OCI-LY1 (cell line): ENCODE results near the gene ZNF514.

Experiments used
- H2AFZ ChIP-seq: fragments of 200-600 bp; sonication (generic), shearing (Covaris generic); 2 replicates; pipeline ENCODE4 v1.6.0; 2014; ENCODE audit warnings: antibody characterized with exemption, mild to moderate bottlenecking, low read length
- H3F3A ChIP-seq: fragments of 200-600 bp; sonication (generic), shearing (Covaris generic); 2 replicates; pipeline ENCODE4 v1.6.0; 2014; ENCODE audit warnings: mild to moderate bottlenecking, antibody characterized with exemption, low read length, moderate library complexity; ENCODE audit not compliant: insufficient read depth
- H3K27ac ChIP-seq: fragments of 200-600 bp; sonication (generic); 2 replicates; pipeline ENCODE4 v1.5.1; 2014; ENCODE audit warnings: low read length, mixed run types, mild to moderate bottlenecking, low read depth; ENCODE audit not compliant: poor library complexity, severe bottlenecking
- H3K27me3 ChIP-seq: fragments of 200-600 bp; sonication (generic); 2 replicates; pipeline ENCODE4 v1.6.0; 2014; ENCODE audit warnings: antibody characterized with exemption, mild to moderate bottlenecking, low read length, moderate library complexity; ENCODE audit not compliant: insufficient read depth
- H3K36me3 ChIP-seq: fragments of 200-600 bp; sonication (generic); 2 replicates; pipeline ENCODE4 v1.6.1; 2014; ENCODE audit warnings: mild to moderate bottlenecking, antibody characterized with exemption, low read length, moderate library complexity, mixed read lengths; ENCODE audit not compliant: insufficient read depth
- H3K4me1 ChIP-seq: fragments of 200-600 bp; sonication (generic); 2 replicates; pipeline ENCODE4 v1.5.1; 2014; ENCODE audit warnings: mild to moderate bottlenecking, low read length, moderate library complexity; ENCODE audit not compliant: insufficient read depth, severe bottlenecking
- H3K4me2 ChIP-seq: fragments of 200-600 bp; sonication (generic), shearing (Covaris generic); 2 replicates; pipeline ENCODE4 v1.6.1; 2014; ENCODE audit warnings: low read length
- H3K4me3 ChIP-seq: fragments of 200-600 bp; sonication (generic); 2 replicates; pipeline ENCODE4 v1.5.1; 2014; ENCODE audit warnings: low read length, low read depth, mild to moderate bottlenecking, mixed read lengths; ENCODE audit not compliant: poor library complexity, severe bottlenecking
- H3K79me2 ChIP-seq: fragments of 200-600 bp; shearing (Covaris generic); 2 replicates; pipeline ENCODE4 v1.6.1; 2016; ENCODE audit warnings: mixed run types, low read length, mixed read lengths; ENCODE audit not compliant: insufficient read depth
- H3K9ac ChIP-seq: fragments of 200-600 bp; sonication (generic), shearing (Covaris generic); 2 replicates; pipeline ENCODE4 v1.6.1; 2014; ENCODE audit warnings: mild to moderate bottlenecking, low read length, mixed read lengths
- H3K9me2 ChIP-seq: fragments of 200-600 bp; sonication (generic), shearing (Covaris generic); 2 replicates; pipeline ENCODE4 v1.6.1; 2014; ENCODE audit warnings: low read depth, mild to moderate bottlenecking, low read length, mixed read lengths
- H3K9me3 ChIP-seq: fragments of 200-600 bp; shearing (Covaris generic); 2 replicates; pipeline ENCODE4 v1.6.1; 2014; ENCODE audit warnings: low read length, mixed read lengths
- H4K20me1 ChIP-seq: fragments of 200-600 bp; sonication (generic), shearing (Covaris generic); 2 replicates; pipeline ENCODE4 v1.6.0; 2016; ENCODE audit warnings: mild to moderate bottlenecking, low read length; ENCODE audit not compliant: insufficient read depth
- EZH2 ChIP-seq: fragments of 200-600 bp; sonication (generic), shearing (Covaris generic); IDR thresholded peaks from 2 replicates; pipeline ENCODE4 v1.8.0; 2017; ENCODE audit warnings: borderline replicate concordance, mixed run types, mild to moderate bottlenecking, antibody characterized with exemption, low read length, moderate library complexity, mixed read lengths
- TF ChIP-seq, protein P1 (sequence below): fragments of 200-600 bp; sonication (generic), shearing (Covaris generic); IDR thresholded peaks from 2 replicates; pipeline ENCODE4 v1.5.1; 2017; ENCODE audit warnings: mild to moderate bottlenecking, antibody characterized with exemption, low read length, moderate library complexity, mixed read lengths

The ZNF514 gene

GRCh38 chr2:95185197-95185596, 25.5 kb upstream of the ZNF514 start:
- H3K9me3 ChIP-seq, result peaks cover 13% of the 10 kb centered on the region

DNA sequence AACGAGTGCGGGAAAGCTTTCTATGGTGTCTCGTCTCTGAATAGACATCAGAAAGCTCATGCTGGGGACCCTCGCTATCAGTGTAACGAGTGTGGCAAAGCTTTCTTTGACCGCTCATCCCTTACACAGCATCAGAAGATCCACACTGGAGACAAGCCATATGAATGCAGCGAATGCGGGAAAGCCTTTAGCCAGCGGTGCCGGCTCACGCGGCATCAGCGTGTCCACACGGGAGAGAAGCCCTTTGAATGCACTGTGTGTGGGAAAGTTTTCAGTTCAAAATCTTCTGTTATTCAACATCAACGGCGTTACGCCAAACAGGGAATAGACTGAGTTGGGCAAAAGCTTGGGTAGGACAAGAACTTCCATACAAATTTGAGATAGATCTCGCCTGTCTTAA, 22.1 kb upstream of the ZNF514 start:
- Histone ChIP-seq H3K4me1 (no peaks in the 10 kb centered on the region), H3K9me2 (no peaks in the 10 kb centered on the region), H2AFZ (no peak overlapping the region), H3K9ac (no peak overlapping the region), H3K9me3 (peaks cover 15% of the 10 kb centered on the region), H3F3A (no peaks in the 10 kb centered on the region), H3K27ac (no peak overlapping the region), H3K36me3 (peaks cover 56% of the 10 kb centered on the region), H3K79me2 (no peaks in the 10 kb centered on the region), H3K27me3 (no peaks in the 10 kb centered on the region), H3K4me2 (no peak overlapping the region), H4K20me1 (no peaks in the 10 kb centered on the region), H3K4me3 (no peak overlapping the region)
- no peak for TF ChIP-seq EZH2
- TF ChIP-seq, protein P1, sequence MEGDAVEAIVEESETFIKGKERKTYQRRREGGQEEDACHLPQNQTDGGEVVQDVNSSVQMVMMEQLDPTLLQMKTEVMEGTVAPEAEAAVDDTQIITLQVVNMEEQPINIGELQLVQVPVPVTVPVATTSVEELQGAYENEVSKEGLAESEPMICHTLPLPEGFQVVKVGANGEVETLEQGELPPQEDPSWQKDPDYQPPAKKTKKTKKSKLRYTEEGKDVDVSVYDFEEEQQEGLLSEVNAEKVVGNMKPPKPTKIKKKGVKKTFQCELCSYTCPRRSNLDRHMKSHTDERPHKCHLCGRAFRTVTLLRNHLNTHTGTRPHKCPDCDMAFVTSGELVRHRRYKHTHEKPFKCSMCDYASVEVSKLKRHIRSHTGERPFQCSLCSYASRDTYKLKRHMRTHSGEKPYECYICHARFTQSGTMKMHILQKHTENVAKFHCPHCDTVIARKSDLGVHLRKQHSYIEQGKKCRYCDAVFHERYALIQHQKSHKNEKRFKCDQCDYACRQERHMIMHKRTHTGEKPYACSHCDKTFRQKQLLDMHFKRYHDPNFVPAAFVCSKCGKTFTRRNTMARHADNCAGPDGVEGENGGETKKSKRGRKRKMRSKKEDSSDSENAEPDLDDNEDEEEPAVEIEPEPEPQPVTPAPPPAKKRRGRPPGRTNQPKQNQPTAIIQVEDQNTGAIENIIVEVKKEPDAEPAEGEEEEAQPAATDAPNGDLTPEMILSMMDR, result no peak

More at GRCh38 chr2:95185197-95185596, 25.5 kb upstream of the ZNF514 start:
- Histone ChIP-seq H3K4me2 (no peak overlapping the region), H3K4me3 (no peak overlapping the region), H3K27ac (no peak overlapping the region), H3K36me3 (peaks cover 31% of the 10 kb centered on the region), H3K79me2 (no peaks in the 10 kb centered on the region), H3K4me1 (no peaks in the 10 kb centered on the region), H2AFZ (no peak overlapping the region), H3F3A (no peaks in the 10 kb centered on the region), H3K27me3 (no peaks in the 10 kb centered on the region), H3K9me2 (no peaks in the 10 kb centered on the region), H4K20me1 (no peaks in the 10 kb centered on the region), H3K9ac (no peak overlapping the region)
- TF ChIP-seq, protein P1, result no peak
- no peak for TF ChIP-seq EZH2

DNA sequence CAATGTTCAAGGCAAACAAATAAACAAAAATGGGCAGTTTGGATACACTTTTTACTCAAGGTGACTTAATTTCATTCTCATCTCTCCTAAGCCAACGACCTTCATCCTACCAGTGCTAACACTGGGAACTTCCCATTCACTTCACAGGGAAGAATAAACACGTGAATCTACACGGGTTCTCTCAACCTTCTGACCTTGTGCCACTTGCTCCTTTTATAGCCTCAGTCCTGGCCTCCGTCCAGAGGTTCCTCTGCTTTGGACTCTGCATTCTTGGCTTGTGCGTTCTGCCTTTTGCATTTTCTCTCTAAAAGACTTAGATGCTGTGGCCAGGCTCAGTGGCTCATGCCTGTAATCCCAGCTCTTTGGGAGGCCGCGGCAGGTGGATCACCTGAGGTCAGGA, 19.8 kb upstream of the ZNF514 start:
- Histone ChIP-seq H2AFZ (no peak overlapping the region), H3K4me3 (no peak overlapping the region), H3K27me3 (no peaks in the 10 kb centered on the region), H3K9me3 (peaks cover 18% of the 10 kb centered on the region), H3F3A (no peaks in the 10 kb centered on the region), H3K9me2 (no peaks in the 10 kb centered on the region), H4K20me1 (no peaks in the 10 kb centered on the region), H3K27ac (no peak overlapping the region), H3K9ac (no peak overlapping the region), H3K4me1 (no peaks in the 10 kb centered on the region), H3K4me2 (no peak overlapping the region), H3K79me2 (no peaks in the 10 kb centered on the region), H3K36me3 (peaks cover 56% of the 10 kb centered on the region)
- TF ChIP-seq, protein P1, result no peak
- no peak for TF ChIP-seq EZH2
